ENCODE data around the gene FRAS1.
"Not testable (repeated sequence)": the region's sequence is repeated elsewhere in the genome, so short reads cannot be mapped to it uniquely, and the experiment has no call there.

FRAS1 gene

DNA sequence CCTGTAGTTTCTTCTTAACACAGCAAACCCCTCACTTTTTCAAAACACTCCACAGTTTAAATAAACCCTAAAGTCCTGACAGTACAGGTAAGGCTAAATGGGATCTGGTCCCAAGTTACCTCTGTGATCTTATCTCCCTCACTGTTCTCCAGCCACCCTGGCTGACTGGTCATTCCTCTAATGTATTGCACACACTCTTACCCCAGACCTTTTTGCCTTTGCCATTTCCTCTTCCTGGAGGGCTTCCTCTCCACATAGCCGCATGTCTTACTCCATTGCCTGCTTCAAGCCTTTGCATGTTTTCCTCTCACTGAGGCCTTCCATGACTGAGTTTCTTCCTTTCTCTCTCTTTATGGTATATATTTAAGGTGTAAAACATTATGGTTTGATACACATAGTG lies 474.9 kb downstream of the FRAS1 start:
- no peak overlapping the region for H3K4me3 ChIP-seq (ENCODE audit: low read depth, low read length)

- H3K4me3 ChIP-seq (ENCODE audit: low read depth, low read length): no peak overlapping the region
Measured at GRCh38 chr4:78533854-78534253, 476.7 kb downstream of the FRAS1 start.

DNA sequence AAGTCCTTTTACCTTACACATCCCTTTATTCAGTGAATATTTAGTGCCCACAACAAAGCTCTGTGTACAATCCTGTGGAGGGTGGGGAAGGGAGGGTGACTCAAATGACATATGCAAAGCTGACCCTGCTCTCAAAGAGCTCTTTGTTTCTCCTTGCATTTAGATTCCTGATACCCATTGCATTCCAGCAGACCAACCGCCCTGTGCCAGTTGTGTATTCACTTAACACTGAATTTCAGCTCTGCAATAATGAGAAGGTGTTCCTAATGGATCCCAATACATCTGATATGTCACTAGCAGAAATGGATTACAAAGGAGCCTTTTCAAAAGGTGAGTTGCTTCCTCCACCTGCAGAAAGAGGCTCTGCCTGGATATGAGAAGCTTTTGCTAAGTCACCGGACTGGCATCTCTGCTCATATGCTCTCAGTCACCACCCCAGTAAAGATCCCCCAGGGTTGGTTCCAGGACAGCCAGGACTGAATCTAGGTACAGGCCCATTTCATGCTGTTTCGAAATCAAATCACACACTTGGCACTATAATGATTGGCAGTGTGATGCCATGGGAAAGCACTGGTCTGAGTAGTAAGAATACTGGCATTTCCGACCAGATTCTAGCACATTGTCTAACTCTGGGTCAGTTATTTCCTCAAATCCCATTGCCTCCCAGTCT lies 477.3 kb downstream of the FRAS1 start:
- no peak overlapping the region for H3K4me3 ChIP-seq (ENCODE audit: low read depth, low read length)

- no peak overlapping the region for H3K4me3 ChIP-seq (ENCODE audit: low read depth, low read length)
Measured at GRCh38 chr4:78542373-78542772, 485.2 kb downstream of the FRAS1 start.

GRCh38 chr4:78543424-78544125 lies 486.5 kb downstream of the FRAS1 start:
- H3K4me3 ChIP-seq (ENCODE audit: low read depth, low read length): no peak overlapping the region

DNA sequence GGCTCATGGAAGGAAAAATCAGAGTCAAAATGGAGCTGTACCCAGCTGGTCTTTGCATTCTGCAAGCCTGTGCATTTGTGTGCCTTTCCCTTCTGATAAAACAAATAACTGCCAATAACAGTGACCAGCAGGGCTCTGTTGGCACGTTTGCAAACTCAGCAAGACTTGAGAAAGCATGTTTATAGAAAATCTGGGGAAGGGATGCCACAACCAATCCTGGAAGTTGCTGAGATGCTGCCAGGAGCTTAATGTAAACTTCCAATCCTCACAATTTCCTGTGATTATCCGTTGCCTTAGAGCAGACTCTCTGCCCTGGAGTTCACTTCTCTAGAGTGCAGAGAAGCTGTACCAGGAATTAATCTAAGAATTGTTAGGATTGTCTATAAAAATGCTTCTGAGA lies 487.6 kb downstream of the FRAS1 start:
- no peak overlapping the region for H3K4me3 ChIP-seq (ENCODE audit: low read depth, low read length)

DNA sequence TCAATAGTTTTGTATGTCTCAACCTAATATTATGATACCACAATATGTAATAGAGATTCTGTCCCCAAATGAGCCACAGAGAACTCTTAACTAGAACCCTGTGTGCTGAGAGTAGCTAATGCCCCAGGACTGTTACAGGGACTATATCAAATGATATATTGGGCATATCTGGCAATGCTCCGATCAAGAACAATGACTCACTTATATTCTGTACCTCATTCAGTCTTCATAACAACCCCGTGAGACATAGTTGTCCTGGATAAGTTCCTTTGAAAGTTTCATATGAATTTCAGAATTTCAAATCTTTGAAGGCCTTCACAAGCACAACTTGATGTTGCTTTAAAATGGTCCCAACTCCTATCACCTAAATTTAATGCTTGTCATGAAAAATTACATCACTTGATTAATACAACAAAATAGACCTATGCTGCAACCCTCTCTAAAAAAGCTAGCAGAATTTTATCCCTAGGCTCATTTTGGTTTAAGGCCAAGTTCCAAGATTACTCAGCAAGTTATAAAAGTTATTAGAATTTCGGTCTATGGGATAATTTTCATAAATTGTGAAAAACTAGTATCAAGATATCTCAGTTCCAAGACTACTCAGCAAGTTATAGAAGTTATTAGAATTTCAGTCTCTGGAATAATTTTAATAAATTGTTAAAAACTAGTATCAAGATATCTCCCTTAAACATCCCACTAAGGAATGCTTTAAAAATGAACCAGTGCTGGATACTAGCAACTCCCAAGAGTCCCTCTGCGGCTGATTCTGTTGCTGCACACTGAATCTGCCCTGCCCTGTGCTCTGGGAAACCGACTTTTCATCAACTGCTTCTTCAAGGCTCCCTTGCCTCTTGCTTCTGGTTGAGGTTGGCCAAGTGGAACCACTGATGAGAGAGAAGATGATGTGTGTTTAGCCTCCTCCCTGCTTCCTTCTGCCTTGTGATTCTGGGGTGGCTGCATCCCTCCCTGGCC lies 488.4 kb downstream of the FRAS1 start:
- H3K4me3 ChIP-seq (ENCODE audit: low read depth, low read length): no peak overlapping the region

- H3K4me3 ChIP-seq (ENCODE audit: low read depth, low read length): not testable (repeated sequence)
Measured at GRCh38 chr4:78547899-78548298, 490.8 kb downstream of the FRAS1 start.

DNA sequence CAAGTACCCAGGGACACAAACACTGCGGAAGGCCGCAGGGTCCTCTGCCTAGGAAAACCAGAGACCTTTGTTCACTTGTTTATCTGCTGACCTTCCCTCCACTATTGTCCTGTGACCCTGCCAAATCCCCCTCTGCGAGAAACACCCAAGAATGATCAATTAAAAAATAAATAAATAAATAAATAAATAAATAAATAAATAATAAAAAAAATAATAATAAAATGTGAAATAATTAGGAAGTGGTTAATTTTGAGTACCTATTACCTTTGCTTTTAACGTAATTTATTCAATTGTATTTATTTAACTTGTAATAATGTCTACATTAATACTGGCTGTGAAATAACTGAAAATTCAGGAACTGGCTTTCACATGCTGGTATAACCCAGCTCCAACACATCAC lies 491.8 kb downstream of the FRAS1 start:
- H3K4me3 ChIP-seq (ENCODE audit: low read depth, low read length): not testable (repeated sequence)

DNA sequence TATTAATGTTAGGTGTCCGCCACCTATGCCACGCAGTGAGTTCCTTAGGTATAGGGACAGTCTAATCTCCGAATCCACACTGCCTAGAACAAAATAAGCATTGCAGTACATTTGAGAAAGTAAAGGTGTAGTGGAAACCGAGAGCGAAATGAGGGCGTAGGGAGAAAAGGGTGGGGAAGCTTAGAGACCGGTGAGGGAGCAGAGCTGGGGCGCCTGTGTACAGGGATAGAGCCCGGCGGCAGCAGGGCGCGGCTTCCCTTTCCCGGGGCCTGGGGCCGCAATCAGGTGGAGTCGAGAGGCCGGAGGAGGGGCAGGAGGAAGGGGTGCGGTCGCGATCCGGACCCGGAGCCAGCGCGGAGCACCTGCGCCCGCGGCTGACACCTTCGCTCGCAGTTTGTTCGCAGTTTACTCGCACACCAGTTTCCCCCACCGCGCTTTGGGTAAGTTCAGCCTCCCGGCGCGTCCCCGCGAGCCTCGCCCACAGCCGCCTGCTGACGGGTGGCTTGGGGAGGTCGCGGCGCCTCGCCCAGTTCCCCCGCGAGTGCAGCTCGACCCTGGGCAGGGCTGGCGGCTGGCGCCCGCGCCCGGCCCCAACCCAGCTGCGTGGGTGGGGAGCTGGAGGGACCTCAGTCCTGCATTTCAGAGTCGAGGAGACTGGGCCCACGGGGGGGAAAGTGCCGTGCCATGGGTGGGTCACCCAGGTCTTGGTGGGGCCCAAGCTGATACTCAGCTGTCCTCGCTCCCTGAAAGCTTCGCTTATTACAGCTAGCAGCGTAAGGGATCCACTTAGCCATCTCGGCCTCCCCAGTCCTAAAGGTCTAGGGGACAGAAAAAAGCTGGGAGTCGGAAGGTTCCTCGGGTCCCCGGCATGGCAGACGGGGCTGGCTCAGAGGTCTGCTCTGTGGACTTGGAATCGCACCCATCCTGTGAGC lies 494.6 kb downstream of the FRAS1 start, which contains the start of gene ANXA3:
Gene ANXA3 (plus strand): TSS at position 351 of the 932 bp plus-strand sequence. CDS start 2,704 bp downstream, outside the sequence.
- H3K4me3 ChIP-seq (ENCODE audit: low read depth, low read length): peak within 1 kb of the TSS; percentile 53

GRCh38 chr4:78552389-78553042 lies 495.4 kb downstream of the FRAS1 start:
- H3K4me3 ChIP-seq (ENCODE audit: low read depth, low read length): peak overlapping the region; percentile 53

DNA sequence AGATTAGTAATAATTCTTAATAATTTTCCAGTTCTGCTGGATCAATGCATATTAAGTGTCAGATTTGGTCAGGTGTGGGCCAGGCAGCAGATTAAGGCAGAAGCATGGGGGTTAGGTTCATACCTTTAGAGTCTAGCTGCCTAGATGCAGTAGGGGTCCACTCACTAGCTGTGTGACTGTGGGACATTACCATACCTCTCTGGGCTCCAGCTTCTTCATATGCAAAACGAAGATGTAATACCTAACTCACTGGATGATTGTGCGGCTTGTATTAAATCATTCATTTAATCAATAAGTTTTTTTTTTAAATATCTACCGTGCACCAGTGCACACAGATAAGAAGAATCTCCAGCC lies 495.9 kb downstream of the FRAS1 start:
- H3K4me3 ChIP-seq (ENCODE audit: low read depth, low read length): no peak overlapping the region

- no peak overlapping the region for H3K4me3 ChIP-seq (ENCODE audit: low read depth, low read length)
Measured at GRCh38 chr4:78553529-78554060, 496.5 kb downstream of the FRAS1 start.

DNA sequence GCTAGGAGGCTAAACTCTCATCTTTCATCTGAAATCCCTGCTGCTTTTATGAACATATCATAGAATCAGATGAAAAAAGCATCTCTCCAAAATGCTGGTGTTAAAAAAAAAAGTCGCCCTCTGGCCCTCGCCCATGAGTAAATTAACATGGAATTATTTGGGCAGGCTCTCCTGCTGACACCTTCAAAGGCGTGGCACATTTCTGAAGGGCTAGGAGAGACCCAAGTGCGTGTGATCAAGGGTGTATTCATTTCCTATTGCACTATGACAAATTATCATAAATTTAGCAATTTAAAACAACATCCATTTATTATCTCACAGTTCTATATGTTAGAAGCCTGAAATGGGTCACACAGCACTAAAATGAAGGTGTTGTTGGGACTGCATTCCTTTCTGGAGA lies 499.5 kb downstream of the FRAS1 start:
- no peak overlapping the region for H3K4me3 ChIP-seq (ENCODE audit: low read depth, low read length)

DNA sequence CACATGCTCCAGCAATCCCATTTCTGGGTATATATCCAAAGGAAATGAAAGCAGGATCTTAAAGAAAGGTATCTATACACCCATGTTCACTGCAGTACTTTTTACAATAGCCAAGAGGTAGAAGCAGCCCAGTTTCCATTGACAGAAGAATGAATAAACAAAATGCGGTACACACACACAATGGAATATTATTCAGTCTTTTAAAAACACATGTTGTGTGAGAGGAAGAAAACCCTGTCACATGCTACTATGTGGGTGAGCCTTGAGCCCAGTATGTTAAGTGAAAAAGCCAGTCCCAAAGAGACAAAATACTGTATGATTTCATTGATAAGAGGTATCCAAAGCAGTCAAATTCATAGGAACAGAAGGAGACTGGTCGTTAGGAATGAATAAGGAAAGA lies 500.7 kb downstream of the FRAS1 start:
- H3K4me3 ChIP-seq (ENCODE audit: low read depth, low read length): no peak overlapping the region

- H3K4me3 ChIP-seq (ENCODE audit: low read depth, low read length): no peak overlapping the region
Measured at GRCh38 chr4:78558410-78558809, 501.3 kb downstream of the FRAS1 start.

DNA sequence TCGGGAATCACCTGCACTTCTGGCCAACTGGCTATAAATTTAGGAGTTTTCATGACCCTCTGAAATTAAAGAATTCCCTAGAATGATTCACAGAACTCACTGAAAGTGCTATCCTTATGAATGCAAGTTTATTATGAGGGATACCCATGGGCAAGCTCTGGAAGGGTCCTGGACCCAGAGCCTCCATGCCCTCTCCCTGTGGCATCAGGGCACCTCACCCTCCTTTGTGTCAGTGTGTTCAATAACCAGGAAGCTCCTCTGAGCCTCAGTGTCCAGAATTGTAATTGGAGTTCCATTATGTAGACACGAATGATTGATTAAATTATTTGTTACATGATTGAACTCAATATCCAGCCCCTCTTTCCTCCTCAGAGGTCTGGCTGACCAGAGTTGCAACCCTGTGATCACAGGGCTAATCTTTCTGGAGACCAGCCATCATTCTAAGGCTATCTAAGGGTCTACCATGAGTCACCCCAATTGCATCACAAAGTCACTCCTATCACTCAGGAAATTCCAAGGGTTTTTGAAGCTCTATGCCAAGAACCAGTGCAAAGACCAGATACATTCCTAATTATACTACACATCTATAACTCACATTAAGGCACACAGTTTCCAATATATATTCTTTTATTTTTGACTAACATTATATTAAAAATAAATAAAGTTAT lies 503.3 kb downstream of the FRAS1 start:
- no peak overlapping the region for H3K4me3 ChIP-seq (ENCODE audit: low read depth, low read length)

GRCh38 chr4:78561677-78562076 lies 504.6 kb downstream of the FRAS1 start:
- H3K4me3 ChIP-seq (ENCODE audit: low read depth, low read length): no peak overlapping the region

DNA sequence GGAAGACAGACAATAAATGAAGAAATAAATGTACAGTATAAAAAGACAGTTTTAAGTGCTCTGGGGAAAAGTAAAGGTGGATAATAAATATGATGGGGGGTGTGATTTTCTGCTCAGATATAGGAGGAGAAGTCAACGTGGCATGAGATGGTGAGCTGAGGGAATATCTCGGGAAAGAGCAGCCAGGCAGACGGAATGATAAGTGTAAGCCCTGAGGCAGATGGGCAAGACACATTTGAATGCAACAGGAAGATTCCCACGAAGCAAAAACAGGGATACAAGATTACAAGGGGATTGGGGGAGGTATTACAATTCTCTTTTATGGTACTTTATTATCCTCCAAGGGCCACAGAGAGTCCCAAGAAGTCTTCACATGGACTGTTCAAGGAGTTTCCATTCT lies 505.6 kb downstream of the FRAS1 start:
- no peak overlapping the region for H3K4me3 ChIP-seq (ENCODE audit: low read depth, low read length)

All from iPS-11a (cell line).